Measurements from ENCODE around the gene SLC28A3.

Gene SLC28A3

GRCh38 chr9:84296146-84296843 lies 44.3 kb downstream of the SLC28A3 start:
- DNase-seq, result peak in 2 of 5 experiments; percentile 17 to 71

- peak in 1 of 5 experiments; percentile 65 for DNase-seq
These were observed 46.2 kb downstream of the SLC28A3 start for GRCh38 chr9:84294241-84294950.

GRCh38 chr9:84293001-84293798 lies 47.4 kb downstream of the SLC28A3 start:
- peak in 1 of 5 experiments; percentile 69 for DNase-seq

GRCh38 chr9:84285381-84285780 lies 55.2 kb downstream of the SLC28A3 start:
- no peak for DNase-seq

GRCh38 chr9:84283946-84284345 lies 56.6 kb downstream of the SLC28A3 start:
- no peak for DNase-seq

- DNase-seq, result no peak
These were observed 62.4 kb downstream of the SLC28A3 start for GRCh38 chr9:84278130-84278529.

GRCh38 chr9:84277646-84278045 lies 62.9 kb downstream of the SLC28A3 start:
- DNase-seq, result no peak

GRCh38 chr9:84276741-84277140 lies 63.8 kb downstream of the SLC28A3 start:
- no peak for DNase-seq

GRCh38 chr9:84271921-84272556 lies 68.5 kb downstream of the SLC28A3 start:
- DNase-seq, result no peak

GRCh38 chr9:84271531-84271900 lies 69.0 kb downstream of the SLC28A3 start:
- peak in 1 of 5 experiments; percentile 84 for DNase-seq

GRCh38 chr9:84270847-84271530 lies 69.6 kb downstream of the SLC28A3 start:
- no peak for DNase-seq

- DNase-seq, result peak in 1 of 5 experiments; percentile 19
These were observed 74.4 kb downstream of the SLC28A3 start for GRCh38 chr9:84266087-84266561.

- no peak for DNase-seq
These were observed 76.1 kb downstream of the SLC28A3 start for GRCh38 chr9:84264307-84265029.

- peak in 3 of 5 experiments; percentile 27 to 48 (median 33) for DNase-seq
These were observed 79.3 kb downstream of the SLC28A3 start for GRCh38 chr9:84261070-84261746.

- no peak for DNase-seq
These were observed 82.2 kb downstream of the SLC28A3 start for GRCh38 chr9:84258371-84258770.

GRCh38 chr9:84255696-84256095 lies 84.9 kb downstream of the SLC28A3 start:
- DNase-seq, result no peak

GRCh38 chr9:84254972-84255371 lies 85.6 kb downstream of the SLC28A3 start:
- no peak for DNase-seq

- DNase-seq, result no peak
These were observed 88.6 kb downstream of the SLC28A3 start for GRCh38 chr9:84251921-84252320.

- no peak for DNase-seq
These were observed 98.7 kb downstream of the SLC28A3 start for GRCh38 chr9:84241817-84242373.

- DNase-seq, result no peak
These were observed 101.2 kb downstream of the SLC28A3 start for GRCh38 chr9:84239343-84239742.

Measured in T-helper 2 cell (primary cell).